Activated B cell treated with CpG ODN at 0.5 μM for 24 hours (primary cell): ENCODE data around the gene PXN. TPM values are rescaled to one million over a fixed set of nuclear protein-coding genes. Genes with fewer than 3 reads are reported as not detected.
"Not testable (repeated sequence)": the region's sequence is repeated elsewhere in the genome, so short reads cannot be mapped to it uniquely, and the experiment has no call there.

ENCODE experiments used
- ATAC-seq: fragments of 200-7000 bp; cut with Tn5 transposase; one replicate; pipeline ENCODE4 v1.10.0; 2021; ENCODE audit warnings: low read depth, mild to moderate bottlenecking, moderate library complexity
- CTCF ChIA-PET: fragments of 350-600 bp; sonication (Branson Sonifier 250); formaldehyde crosslinking; loops from one replicate; lab custom pipeline; 2021; ENCODE audit warnings: antibody characterized with exemption; lab: Charles Lee
- POLR2A ChIA-PET: fragments of 350-600 bp; sonication (Branson Sonifier 250); formaldehyde crosslinking; loops from one replicate; lab custom pipeline; 2021; ENCODE audit warnings: antibody characterized with exemption; lab: Charles Lee
- DNase-seq: peaks from one replicate; pipeline ENCODE4 v3.0.0; 2022
- H3K27ac Mint-ChIP-seq: one replicate; pipeline ENCODE4 v1.8.0; 2020; ENCODE audit warnings: mixed read lengths
- H3K27me3 Mint-ChIP-seq: one replicate; pipeline ENCODE4 v1.8.0; 2021; ENCODE audit warnings: mixed read lengths
- H3K36me3 Mint-ChIP-seq: one replicate; pipeline ENCODE4 v1.8.0; 2021; ENCODE audit warnings: low read depth, mixed read lengths
- H3K4me1 Mint-ChIP-seq: one replicate; pipeline ENCODE4 v1.8.0; 2021; ENCODE audit warnings: mixed read lengths
- H3K4me3 Mint-ChIP-seq: one replicate; pipeline ENCODE4 v1.8.0; 2020; ENCODE audit warnings: mild to moderate bottlenecking, mixed read lengths
- H3K9me3 Mint-ChIP-seq: one replicate; pipeline ENCODE4 v1.8.0; 2020; ENCODE audit warnings: mixed read lengths
- intact Hi-C: fragments of 100-400 bp; cut with micrococcal nuclease; formaldehyde crosslinking; loops from one replicate; pipeline ENCODE4 v1.15.1; 2024
- total RNA-seq: library from RNA; stranded (reverse); gene quantifications from 2 replicates; pipeline ENCODE4 v1.2.3, GENCODE V29; 2022
- TF ChIP-seq, protein P1 (sequence below): fragments of 200-600 bp; IDR thresholded peaks from one replicate; pipeline ENCODE4 v1.8.0; 2022; ENCODE audit warnings: antibody characterized with exemption, mild to moderate bottlenecking

Gene PXN
- total RNA-seq, 1 donor from 2014 or later, result 1.7 TPM

GRCh38 chr12:120259418-120260202 lies 5.9 kb downstream of the PXN start:
- DNase-seq (no peak), ATAC-seq (no peak)
- H3K27ac Mint-ChIP-seq, result no peak overlapping the region
- H3K36me3 Mint-ChIP-seq, result no peaks in the 10 kb centered on the region
- no peak overlapping the region for H3K4me3 Mint-ChIP-seq
- intact Hi-C loops, result no loop called here
- ChIA-PET CTCF (no interaction called here), POLR2A (interaction anchor here (1.5 kb wide), 2 partner anchors 32 to 58 kb away, joined by 4 to 6 read pairs; partner anchors contain the start of genes RNU4-2 and RPLP0)
- TF ChIP-seq, protein P1, sequence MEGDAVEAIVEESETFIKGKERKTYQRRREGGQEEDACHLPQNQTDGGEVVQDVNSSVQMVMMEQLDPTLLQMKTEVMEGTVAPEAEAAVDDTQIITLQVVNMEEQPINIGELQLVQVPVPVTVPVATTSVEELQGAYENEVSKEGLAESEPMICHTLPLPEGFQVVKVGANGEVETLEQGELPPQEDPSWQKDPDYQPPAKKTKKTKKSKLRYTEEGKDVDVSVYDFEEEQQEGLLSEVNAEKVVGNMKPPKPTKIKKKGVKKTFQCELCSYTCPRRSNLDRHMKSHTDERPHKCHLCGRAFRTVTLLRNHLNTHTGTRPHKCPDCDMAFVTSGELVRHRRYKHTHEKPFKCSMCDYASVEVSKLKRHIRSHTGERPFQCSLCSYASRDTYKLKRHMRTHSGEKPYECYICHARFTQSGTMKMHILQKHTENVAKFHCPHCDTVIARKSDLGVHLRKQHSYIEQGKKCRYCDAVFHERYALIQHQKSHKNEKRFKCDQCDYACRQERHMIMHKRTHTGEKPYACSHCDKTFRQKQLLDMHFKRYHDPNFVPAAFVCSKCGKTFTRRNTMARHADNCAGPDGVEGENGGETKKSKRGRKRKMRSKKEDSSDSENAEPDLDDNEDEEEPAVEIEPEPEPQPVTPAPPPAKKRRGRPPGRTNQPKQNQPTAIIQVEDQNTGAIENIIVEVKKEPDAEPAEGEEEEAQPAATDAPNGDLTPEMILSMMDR, result no peak
- no peaks in the 10 kb centered on the region for H3K9me3 Mint-ChIP-seq
- peaks cover 43% of the 10 kb centered on the region for H3K27me3 Mint-ChIP-seq
- H3K4me1 Mint-ChIP-seq, result peaks cover 17% of the 10 kb centered on the region

DNA sequence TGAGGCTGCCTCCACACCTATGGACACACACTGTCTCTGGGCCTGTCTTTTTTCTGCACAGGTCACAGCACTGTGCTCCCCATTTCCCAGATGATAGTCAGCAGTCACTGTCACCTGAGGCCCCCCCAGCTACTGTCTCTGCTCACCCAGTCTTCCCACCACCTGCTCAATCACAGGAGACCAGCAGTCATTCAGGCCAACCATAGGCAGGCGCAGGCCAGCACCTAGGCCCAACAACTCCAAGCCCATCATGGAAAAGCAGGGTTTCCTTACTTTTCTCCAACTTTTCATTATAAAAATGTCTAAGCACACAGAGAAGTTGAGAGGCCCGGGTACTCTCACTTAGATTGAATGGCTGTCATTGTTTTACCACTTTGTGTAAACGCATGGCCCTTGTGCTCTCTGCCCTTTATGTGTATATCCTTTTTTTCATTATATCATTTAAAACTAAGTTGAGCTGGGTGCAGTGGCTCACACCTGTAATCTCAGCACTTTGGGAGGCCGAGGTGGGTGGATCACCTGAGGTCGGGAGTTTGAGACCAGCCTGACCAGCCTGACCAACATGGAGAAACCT lies 7.1 kb downstream of the PXN start:
- DNase-seq, result no peak
- ChIA-PET CTCF (interaction anchor here (1.8 kb wide), 1 partner anchor 30 kb away, joined by 10 read pairs; no protein-coding TSS in a partner anchor), POLR2A (interaction anchor here (1.5 kb wide), 1 partner anchor 33 kb away, joined by 6 read pairs; the partner anchor contains the start of gene RNU4-2)
- Mint-ChIP-seq H3K4me3 (no peak overlapping the region), H3K36me3 (no peaks in the 10 kb centered on the region), H3K27ac (no peak overlapping the region), H3K9me3 (no peaks in the 10 kb centered on the region), H3K4me1 (peaks cover 23% of the 10 kb centered on the region), H3K27me3 (peaks cover 40% of the 10 kb centered on the region)
- ATAC-seq, result no peak
- TF ChIP-seq, protein P1, result no peak
- intact Hi-C loops, result no loop called here

DNA sequence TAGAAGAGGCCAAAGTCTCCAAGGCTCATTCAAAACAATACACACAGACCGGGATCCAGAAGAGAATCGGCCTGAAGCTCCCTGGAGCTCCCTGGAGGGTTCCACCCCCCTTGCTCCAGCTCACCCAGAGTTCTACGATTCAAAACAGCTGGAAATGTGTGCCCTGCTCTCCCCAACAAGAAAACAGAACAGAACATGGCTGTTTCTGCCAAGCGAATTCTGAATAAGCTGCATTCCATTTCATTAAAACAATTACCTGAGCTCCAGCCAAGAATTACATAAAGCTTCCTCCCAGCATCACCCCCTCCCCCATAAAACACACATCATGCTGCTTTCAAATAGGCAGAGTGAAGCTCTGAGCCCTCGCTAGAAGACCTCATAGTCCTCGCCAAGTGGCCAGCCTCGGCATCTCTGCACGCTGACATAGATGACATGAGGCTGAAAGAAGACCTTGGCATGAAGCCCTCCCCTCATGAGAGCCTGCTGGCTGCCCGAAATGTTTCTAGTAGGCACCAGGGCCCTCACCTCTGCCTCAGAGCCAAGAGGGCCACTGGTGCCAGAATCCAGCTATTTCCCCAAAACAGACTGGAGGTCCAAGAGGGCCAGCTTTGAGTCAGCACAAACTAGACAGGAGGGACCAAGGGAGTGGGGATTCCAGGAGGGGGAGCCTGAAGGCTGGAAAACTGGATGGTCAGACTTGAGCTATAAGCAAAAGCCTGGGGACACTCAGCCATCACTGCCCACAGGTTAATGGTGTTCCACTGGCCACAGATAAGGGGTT lies 8.3 kb downstream of the PXN start:
- H3K9me3 Mint-ChIP-seq, result no peaks in the 10 kb centered on the region
- no peak overlapping the region for H3K4me3 Mint-ChIP-seq
- no peak overlapping the region for H3K27ac Mint-ChIP-seq
- intact Hi-C loops, result no loop called here
- DNase-seq (no peak), ATAC-seq (no peak)
- CTCF ChIA-PET, result interaction anchor here (1.1 to 1.8 kb wide), 3 partner anchors 9 to 31 kb away, joined by 3 to 10 read pairs (median 10); partner anchors contain the start of gene PXN
- H3K4me1 Mint-ChIP-seq, result peaks cover 29% of the 10 kb centered on the region
- TF ChIP-seq, protein P1, result no peak
- H3K36me3 Mint-ChIP-seq, result no peaks in the 10 kb centered on the region
- POLR2A ChIA-PET, result interaction anchor here (0.6 to 1.7 kb wide), 2 partner anchors 34 to 69 kb away, joined by 4 to 9 read pairs; partner anchors contain the start of gene RNU4-2
- H3K27me3 Mint-ChIP-seq, result peaks cover 40% of the 10 kb centered on the region

DNA sequence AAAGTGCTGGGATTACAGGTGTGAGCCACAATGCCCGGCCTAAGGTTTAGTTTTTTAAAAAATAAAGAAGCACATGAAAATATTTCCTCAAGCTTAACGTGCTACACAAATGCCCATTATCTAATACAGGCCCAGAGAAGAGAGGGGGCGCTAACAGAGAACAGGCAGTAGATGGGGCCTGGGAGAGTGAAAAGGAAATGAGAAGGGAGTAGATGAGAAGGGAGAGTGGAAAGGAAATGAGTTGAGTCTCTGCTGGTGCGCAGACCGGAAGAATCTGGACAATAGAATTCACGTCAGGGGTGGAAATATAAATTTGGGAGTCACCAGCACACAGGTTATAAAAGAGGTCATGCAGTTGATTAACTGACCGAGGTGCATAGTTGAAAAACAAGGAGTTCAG lies 10.7 kb downstream of the PXN start:
- ATAC-seq (no peak), DNase-seq (no peak)
- Mint-ChIP-seq H3K9me3 (no peaks in the 10 kb centered on the region), H3K27ac (no peak overlapping the region), H3K4me1 (peaks cover 48% of the 10 kb centered on the region), H3K36me3 (no peaks in the 10 kb centered on the region), H3K4me3 (no peak overlapping the region), H3K27me3 (peaks cover 36% of the 10 kb centered on the region)
- intact Hi-C loops, result no loop called here
- ChIA-PET CTCF (interaction anchor here (1.9 kb wide), 2 partner anchors 11 to 27 kb away, joined by 8 to 11 read pairs; partner anchors contain the start of gene PXN), POLR2A (interaction anchor here (0.6 to 3.0 kb wide), 4 partner anchors 11 to 266 kb away, joined by 4 to 17 read pairs (median 4); partner anchors contain the start of genes PXN and RPLP0)
- TF ChIP-seq, protein P1, result no peak

GRCh38 chr12:120253313-120253712 lies 12.2 kb downstream of the PXN start:
- ATAC-seq, result peak; percentile 42
- H3K27ac Mint-ChIP-seq, result peak overlapping the region; percentile 46
- not testable (repeated sequence) for DNase-seq, H3K9me3 Mint-ChIP-seq, H3K36me3 Mint-ChIP-seq
- peak overlapping the region; percentile 63 for H3K4me3 Mint-ChIP-seq
- peaks cover 42% of the 10 kb centered on the region for H3K27me3 Mint-ChIP-seq
- POLR2A ChIA-PET, result interaction anchor here (1.1 to 3.0 kb wide), 7 partner anchors 9 to 52 kb away, joined by 3 to 17 read pairs (median 6); partner anchors contain the start of genes PXN, RNU4-1, RNU4-2 and RPLP0
- intact Hi-C loops, result loop anchor here (1.0 kb wide), 1 partner anchor 9 kb away; no protein-coding TSS in a partner anchor
- CTCF ChIA-PET, result interaction anchor here (1.9 kb wide), 2 partner anchors 12 to 25 kb away, joined by 8 to 11 read pairs; partner anchors contain the start of gene PXN
- peaks cover 56% of the 10 kb centered on the region for H3K4me1 Mint-ChIP-seq
